HG03521 (cell line): ENCODE results near the gene YWHAE.
"Not testable (repeated sequence)": the region's sequence is repeated elsewhere in the genome, so short reads cannot be mapped to it uniquely, and the experiment has no call there.

Experiments used
- ATAC-seq: cut with Tn5 transposase; IDR thresholded peaks from one replicate; pipeline ENCODE4 v1.9.1; 2021; ENCODE audit warnings: mild to moderate bottlenecking, moderate library complexity; ENCODE audit not compliant: unreplicated experiment

Gene YWHAE

GRCh38 chr17:1399679-1400512 lies at the start of gene YWHAE:
TSS of gene YWHAE (minus strand) at chr17:1400222. CDS start at chr17:1400110, 112 bp downstream.
- ATAC-seq: peak; percentile 88

- ATAC-seq: no peak
These were observed 49.5 kb upstream of the YWHAE start for GRCh38 chr17:1449412-1449967.

GRCh38 chr17:1447052-1447451 lies 47.0 kb upstream of the YWHAE start:
- no peak for ATAC-seq

GRCh38 chr17:1446201-1446600 lies 46.2 kb upstream of the YWHAE start:
- ATAC-seq: no peak

- not testable (repeated sequence) for ATAC-seq
These were observed 45.7 kb upstream of the YWHAE start for GRCh38 chr17:1445695-1446094.

GRCh38 chr17:1442721-1443120 lies 42.7 kb upstream of the YWHAE start:
- ATAC-seq: not testable (repeated sequence)

GRCh38 chr17:1442187-1442586 lies 42.2 kb upstream of the YWHAE start:
- no peak for ATAC-seq

- no peak for ATAC-seq
These were observed 40.9 kb upstream of the YWHAE start for GRCh38 chr17:1440921-1441320.

- no peak for ATAC-seq
These were observed 38.6 kb upstream of the YWHAE start for GRCh38 chr17:1438593-1439083.

- no peak for ATAC-seq
These were observed 35.3 kb upstream of the YWHAE start for GRCh38 chr17:1435326-1435725.

GRCh38 chr17:1434150-1434549 lies 34.1 kb upstream of the YWHAE start:
- no peak for ATAC-seq

GRCh38 chr17:1431631-1432104 lies 31.6 kb upstream of the YWHAE start:
- no peak for ATAC-seq

GRCh38 chr17:1423456-1424135 lies 23.6 kb upstream of the YWHAE start:
- ATAC-seq: no peak

- ATAC-seq: no peak
These were observed 22.9 kb upstream of the YWHAE start for GRCh38 chr17:1422885-1423284.

GRCh38 chr17:1421470-1421869 lies 21.4 kb upstream of the YWHAE start:
- ATAC-seq: no peak

- no peak for ATAC-seq
These were observed 21.0 kb upstream of the YWHAE start for GRCh38 chr17:1420981-1421380.

GRCh38 chr17:1420163-1420562 lies 20.1 kb upstream of the YWHAE start:
- ATAC-seq: no peak

GRCh38 chr17:1418476-1418875 lies 18.5 kb upstream of the YWHAE start:
- not testable (repeated sequence) for ATAC-seq

- no peak for ATAC-seq
These were observed 16.4 kb upstream of the YWHAE start for GRCh38 chr17:1416414-1416813.

GRCh38 chr17:1414634-1415033 lies 14.6 kb upstream of the YWHAE start:
- no peak for ATAC-seq

GRCh38 chr17:1414001-1414574 lies 14.1 kb upstream of the YWHAE start:
- no peak for ATAC-seq
